Activated CD4-positive, alpha-beta T cell treated with anti-CD3 and anti-CD28 coated beads for 1 hour (primary cell): Measurements from ENCODE around the gene UAP1.
A peak's percentile ranks its signal among the peaks of the same experiment; 100 is the strongest.

ENCODE experiments used
- DNase-seq: peaks from one replicate; pipeline ENCODE4 v3.0.0-alpha.2; 2020

Gene UAP1

DNA sequence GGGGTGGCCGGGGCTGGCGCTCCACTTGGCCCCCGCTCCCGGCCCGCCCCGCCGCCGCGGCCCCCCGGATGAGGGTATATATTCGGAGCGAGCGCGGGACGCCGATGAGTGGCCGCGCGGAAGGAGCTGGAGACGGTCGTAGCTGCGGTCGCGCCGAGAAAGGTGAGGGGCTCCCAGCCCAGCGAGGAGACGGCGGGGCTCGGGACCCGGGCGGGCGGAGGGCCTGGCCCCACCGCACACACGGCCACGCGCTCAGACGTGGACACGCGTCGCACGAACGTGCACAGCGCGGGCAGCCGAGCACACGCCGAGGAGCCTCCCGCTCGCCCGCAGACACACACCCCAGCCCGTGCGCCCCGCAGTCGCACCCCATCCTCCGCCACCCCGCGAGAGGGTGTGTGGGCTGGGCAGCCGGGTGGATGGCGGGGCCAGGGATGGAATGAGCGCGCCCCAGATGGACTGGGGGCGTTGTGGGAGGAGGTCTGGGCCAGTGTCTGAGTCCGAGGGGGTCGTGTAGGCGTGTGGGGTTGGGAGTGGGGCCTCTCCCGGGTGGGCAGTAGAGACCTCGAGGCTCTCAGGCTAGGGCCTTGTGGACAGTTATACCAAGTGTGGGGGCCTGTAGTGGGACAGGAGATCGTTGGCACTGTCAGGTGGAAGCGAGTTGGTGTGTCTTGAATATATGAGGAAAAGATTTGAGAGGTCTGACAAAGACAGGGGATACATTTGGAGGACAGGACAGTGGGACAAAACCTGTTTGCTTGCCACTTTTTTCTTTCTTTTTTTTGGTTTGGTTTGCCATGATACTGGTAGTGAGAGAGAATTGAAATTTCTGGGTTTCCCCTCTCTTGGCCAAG is at the start of gene UAP1:
TSS of gene UAP1 (plus strand) at position 107 of the 854 bp plus-strand sequence. CDS start 4,347 bp downstream, outside the sequence.
- DNase-seq: no peak

DNA sequence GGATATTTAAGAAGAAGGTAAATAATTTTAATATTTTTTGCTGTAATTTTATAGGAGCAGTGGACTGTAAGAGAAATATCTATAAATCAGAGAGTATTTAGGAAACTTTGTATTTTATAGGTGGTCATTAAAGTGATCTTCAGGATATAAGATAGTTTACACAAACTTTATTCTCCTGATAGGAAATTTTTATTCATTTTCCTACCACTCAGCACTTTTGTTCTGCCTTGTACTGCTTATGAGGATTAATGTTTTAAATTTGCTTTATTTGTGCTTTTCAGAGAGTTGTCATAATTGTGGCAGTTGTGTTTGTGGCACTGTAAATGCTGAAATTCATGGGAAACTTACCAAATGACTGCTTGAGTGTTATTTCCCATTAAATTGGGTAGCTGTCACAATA is 34.2 kb upstream of the UAP1 start:
- DNase-seq: no peak

DNA sequence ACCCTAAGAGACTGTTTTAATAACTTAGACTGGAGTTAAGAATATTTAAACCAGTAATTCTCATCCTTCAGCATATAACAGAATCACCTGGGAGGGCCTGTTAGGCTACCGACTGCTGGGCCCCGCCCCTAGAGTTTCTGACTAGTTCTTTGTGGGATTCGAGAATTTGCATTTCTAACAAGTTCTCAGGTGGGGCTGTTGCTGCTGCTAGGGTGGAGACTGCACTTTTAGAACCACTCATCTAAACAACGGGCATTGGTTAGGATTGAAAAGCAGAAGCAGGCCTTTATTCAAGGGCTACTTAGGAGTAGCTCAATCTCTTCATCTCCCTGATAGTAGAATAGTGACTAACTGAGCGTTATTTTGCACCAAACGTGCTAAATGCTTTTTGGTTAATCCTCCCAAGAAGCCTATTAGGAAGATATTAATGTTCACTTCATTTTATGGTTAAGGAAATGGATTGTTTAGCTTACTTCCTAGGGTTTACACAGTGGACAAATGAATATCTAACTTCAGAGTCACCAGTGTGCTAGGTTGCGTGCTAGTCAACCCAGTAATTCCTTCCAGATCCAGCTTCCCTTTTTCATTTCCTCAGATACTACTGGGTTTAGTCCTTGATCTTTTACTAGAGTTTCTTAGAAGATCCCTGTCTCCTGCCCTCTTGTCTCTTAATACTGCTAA is 31.1 kb upstream of the UAP1 start:
- DNase-seq: no peak

DNA sequence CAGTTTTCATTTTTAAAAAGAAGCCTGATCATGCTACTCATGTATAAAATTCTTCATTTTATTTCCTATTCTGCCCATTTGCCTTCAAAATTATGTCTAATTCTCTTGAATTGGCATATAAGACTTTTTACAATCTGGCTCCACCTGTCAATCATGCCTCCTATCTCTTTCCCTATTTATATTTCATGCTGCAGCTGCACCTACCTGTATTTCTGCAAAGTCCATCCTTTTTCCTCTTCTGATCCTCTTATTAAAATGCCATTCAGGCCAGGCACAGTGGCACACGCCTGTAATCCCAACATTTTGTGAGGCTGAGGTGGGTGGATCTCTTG is 30.6 kb upstream of the UAP1 start:
- DNase-seq: no peak

DNA sequence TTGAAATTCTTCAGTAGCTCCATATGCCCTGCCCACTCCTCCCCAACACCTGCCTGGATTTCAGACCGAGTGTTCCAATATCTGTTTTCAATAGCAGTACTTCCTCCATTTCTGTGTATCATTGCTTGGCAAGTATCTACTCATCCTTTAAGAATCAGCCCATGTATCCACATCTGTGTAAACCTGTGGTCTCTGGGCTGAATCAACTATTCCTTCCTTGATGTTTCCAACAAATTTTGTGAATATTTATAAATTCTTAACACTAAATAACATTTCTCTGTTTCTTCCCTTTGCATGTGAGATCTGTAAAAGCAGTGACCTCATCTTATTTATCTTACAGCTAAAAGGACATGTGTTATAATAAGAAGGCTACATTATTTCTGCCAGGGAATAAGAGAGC is 26.0 kb upstream of the UAP1 start:
- no peak for DNase-seq

DNA sequence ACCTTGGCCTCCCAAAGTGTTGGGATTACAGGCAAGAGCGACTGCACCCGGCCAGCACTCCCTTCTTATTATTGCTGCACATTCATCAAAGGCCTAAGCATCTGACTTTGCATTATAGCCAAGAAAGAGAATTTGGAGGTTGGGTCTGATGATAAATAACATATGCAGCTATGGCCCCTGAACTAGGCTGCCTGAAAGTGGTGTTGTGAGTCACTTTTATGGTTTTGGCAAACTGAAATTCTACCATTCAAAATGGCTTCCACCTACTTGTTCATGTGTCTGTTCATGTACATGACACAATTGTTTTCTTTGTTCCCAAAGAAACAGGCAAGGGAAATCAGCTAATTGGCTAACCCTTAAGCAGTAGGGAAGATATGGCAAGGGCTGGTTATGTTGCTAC is 25.0 kb upstream of the UAP1 start:
- no peak for DNase-seq

DNA sequence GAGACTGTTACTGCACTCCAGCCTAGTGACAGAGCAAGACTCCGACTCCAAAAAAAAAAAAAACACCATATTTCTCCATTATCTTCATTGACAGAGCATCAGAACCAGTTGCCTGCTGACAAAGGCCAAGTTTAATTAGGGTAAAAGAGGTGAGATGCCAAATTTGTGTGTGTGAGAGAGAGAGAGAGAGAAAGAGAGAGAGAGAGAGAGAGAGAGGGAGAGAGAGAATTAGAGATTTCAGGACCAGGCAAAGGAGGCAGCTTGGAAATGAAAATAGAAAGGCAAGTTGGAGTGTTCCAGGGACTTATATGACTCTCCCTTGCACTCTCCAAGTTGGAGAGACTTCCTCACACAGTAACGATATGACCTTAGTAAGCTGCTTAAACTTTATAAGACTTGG is 24.3 kb upstream of the UAP1 start:
- no peak for DNase-seq

DNA sequence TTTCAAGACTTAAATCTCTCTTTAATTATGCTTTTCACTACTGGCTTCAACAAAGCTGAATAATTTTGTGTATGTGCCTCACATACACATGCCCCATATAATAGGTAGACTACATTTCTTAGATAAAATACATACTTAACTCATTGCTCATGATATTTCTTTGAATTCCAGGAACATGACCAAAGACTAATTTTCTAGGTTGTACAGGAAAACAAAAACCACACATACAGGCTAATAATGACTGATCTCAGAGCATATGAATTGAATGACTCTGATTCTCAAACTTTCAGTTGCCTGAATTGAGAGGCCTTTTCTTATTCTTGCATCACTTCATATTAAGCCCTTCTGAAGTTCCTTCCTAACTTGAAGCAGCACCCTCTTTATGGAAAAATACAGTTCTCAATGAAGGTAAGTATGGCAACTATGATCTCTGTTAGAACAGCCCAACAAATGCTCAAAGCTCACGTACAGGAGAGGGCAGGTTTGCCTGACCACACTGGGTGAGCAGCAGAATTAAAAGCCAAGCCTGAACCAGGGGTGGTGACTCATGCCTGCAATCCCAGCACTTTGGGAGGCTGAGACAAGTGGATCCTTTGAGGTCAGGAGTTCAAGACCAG is 22.6 kb upstream of the UAP1 start:
- no peak for DNase-seq

DNA sequence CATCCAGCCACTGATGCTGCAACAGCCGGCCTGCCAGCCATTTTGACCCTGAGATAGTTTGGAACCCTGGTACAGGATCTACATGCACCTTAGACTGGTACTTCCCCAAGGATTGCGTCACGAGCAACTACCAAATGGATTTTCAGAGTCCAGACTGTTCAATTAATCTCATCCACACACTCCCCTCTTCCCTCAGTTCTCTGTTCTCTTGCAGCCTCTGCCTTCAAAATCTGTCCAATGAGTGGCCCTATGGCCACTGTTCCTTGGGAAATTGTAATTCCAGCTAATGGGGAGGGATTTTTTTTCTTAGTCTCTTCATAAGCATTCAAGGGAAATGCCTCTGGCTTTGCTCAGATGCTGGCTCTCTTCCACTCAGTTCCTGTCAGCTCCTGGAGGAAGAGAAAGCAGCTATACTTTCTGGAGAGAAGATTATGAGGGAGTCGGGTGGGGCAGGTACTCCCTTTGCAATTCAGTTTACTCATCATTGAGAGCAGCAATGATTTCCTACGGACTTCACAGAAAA is 19.8 kb upstream of the UAP1 start:
- DNase-seq: no peak

DNA sequence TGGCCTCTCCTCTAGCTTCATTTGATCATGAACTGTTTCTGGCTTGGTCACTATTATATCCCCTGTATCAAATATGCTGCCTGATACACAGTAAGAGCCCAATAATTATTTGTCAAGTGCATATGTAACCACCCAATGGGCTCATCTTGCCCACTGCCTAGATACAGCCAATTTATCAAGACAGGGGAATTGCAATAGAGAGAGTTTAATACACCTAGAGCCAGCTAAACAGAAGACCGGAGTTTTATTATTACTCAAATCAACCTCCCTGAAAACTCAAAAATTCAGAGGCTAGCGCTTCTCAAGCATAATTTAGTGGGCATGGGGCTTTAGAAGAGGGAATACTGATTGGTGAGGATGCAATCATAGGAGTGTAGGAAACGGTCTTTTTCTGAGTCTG is 18.3 kb upstream of the UAP1 start:
- no peak for DNase-seq

DNA sequence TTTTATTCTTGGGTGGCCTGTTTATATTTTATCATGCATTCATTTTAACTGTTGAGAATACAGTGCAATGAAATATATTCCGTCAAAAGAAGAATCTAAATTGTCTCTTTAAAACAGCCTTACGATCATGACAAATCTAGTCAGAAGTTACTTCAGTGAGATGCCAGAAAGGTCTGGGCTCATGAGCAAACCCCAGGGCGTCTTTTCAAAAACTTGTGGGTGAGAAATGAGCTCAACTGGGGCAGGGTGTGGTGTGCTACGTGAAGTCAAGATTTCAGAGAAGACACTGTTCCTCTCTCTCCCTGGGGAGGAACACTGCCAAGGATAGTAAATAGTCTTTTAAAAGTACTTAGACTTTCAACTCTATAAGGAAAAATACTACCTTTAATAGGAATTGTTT is 13.4 kb upstream of the UAP1 start:
- DNase-seq: no peak

DNA sequence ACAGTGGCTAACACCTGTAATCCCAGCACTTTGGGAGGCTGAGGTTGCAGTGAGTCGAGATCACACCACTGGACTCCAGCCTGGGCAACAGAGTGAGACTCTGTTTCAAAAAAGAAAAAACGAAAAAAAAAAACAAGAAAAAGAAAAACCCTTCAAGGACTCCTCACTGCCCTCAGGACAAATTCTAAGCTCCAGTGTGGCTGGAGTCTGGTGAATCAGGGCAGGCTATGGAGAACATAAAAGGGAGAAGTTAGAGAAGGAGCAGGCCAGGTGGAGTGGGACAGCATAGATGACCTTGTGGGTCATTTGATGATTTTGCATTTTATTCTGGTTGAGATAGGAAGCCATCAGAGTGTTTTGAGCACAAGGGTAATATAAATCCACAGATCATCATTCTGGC is 12.5 kb upstream of the UAP1 start:
- DNase-seq: no peak

DNA sequence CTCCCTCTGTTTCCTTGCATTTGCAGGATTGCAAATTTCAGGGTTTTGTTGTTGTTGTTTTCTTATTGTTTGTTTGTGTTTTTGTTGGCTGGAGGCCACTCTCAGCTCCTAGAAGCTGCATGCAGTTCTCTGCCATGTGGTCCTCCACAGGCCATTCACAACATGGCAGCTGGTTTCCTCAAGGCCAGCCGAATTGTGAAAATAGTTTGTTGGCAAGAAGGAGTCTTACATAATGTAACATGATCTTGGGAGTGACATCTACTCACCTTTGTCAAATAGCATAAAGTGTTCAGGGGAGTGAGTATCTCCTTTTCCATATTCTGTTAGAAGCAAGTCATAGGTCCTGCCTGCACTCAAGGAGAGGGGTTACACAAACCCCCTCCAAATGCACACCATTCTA is 10.6 kb upstream of the UAP1 start:
- no peak for DNase-seq

DNA sequence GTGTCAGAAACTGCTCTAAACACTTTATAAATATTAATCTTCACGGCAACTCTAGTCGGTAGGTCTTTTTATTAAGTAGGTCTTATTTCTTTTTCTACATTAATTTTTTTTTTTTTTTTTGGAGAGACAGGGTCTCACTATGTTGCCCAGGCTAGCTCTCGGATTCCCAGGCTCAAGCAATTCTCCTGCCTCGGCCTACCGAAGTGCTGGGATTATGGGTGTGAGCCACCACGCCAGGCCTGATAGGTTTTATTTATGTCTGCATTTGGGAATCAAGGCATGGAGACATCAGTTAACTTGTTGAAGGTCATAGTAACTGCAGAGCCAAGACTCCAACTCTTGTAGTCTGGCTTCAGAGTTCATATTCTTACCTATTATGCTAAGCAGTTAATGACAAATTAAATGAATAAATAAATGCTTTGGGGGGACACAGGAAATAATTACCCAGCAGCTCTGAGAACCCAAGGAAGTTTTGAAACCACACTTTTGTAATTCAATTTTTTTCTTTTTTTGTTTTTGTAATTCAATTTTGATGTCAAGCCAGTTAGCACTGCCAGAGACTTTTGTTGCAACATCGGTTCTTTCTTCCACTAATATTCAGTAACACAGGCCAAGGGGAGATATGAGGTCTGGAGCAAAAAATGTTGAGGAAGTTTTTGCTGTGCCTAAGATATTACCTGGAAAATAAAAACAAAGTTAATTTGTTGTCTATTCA is 9.4 kb upstream of the UAP1 start:
- DNase-seq: no peak

DNA sequence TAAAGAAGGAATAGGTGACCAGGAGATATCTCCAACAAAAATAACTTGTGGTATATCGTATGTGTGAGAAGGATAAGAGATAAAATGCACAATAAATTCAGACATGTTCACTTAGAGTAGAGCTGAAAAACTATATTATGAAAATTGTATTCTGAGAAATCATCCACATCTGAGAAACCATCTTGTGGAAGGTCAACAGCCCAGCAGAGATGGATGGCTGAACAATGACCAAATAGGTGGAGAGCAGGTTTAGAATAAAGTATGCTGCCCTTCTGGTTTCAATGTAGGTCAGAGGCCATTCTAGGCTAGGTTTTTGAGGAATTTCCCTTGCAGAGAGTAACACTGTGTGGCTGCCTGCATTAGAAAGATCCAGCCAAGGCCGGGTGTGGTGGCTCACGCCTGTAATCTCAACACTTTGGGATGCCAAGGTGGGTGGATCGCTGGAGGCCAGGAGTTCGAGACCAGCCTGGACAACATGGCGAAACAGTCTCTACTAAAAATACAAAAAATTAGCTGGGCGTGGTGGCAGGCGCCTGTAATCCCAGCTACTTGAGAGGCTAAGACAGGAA is 8.8 kb upstream of the UAP1 start:
- no peak for DNase-seq

DNA sequence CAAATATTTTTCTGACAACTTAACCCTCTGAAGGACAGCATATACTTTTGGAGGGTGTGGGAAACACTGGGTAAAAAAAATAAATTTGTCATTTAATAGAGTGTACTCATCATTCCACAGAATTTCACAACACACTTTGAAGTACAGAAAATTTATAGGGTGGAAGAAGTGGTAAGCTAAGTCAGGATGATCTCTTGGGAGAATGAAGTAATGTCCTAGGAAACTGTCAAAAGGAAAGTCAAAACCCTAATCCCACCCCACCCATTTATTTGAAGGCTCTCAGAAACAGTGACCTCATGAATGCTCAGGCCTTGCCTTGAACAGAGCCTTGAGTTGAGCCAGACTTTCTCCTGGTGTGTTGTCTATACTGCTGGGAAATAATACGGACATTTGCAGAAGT is 7.3 kb upstream of the UAP1 start:
- no peak for DNase-seq

DNA sequence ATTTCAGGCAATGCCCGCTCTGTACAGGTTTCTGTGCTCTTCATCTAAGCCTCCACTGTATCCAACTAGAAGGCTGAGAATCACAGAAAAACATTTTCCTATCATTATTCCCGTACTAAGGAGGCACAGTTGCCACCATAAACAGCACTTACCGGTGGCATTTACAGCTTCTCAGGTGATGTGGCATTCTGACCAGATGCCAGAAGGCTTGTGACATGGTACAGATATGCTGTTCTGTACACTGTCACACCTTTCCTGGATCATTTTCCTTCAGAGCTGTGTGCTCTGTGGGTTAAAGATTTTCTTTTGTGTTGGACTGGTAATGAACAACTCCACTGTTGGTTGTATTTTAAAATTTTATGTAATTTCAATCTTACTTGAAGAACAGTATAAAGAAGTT is 4.0 kb upstream of the UAP1 start:
- DNase-seq: no peak

DNA sequence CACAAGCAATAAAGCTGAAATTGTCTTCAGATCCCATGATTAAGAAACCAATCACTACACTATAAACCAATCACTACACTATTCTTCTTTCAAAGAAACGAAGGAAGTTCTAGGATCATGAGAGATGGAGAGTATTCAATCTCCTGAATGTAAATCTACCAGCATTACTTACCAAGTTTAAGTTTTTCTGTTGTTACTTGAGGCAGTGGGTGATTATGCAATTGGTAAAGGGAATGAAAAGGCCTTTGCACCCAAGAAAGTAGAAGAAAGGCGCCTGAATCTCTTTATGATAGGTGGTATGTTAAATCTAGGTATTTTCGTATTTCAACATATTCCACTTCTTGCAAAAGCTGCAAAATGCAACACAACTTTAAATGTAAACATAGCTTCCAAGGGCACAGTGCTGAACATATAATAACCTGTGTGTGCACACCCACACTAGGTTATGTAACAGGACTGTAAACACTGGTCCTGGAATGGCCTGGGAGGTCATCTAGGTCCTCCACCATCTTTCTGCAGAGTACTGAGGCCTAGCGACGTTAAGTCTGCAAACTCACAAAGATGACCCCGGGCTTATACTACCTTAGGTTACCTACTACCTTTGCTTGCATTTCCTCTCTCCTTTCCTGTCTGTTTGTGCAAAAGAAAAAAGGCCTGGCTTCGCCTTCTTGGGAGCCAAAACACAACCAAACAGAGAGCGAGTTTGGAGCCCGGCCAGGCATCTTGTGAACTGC is 1.1 kb upstream of the UAP1 start:
- DNase-seq: no peak

DNA sequence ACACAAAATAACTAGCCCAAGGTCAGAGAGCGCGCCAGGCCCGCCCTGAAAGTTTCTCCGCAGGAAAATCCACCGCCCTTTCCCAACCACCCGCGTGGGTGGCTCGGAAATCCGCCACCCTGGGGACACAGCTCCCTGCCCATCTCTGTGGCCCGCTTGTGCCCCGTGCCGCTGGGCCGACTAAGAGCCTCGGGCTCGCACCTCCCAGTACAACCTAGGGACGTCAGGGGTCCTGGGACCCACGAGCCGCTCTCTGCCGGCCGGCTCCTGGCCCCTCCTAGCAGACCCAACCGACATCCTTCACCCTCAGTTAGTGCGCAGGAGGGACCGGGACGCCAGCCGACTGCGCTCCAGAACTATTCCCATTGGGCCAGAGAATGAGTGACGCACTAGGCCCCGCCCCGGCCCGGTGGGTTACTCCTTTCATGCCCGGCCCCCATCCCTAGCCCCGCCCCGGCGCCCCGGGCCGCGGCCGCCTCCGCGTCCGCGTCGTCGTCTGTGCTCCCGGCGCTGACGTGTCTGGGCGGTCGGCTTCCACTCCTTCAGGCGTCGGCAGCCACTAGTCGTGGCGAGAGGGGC is 396 bp upstream of the UAP1 start:
- peak; percentile 96 for DNase-seq

DNA sequence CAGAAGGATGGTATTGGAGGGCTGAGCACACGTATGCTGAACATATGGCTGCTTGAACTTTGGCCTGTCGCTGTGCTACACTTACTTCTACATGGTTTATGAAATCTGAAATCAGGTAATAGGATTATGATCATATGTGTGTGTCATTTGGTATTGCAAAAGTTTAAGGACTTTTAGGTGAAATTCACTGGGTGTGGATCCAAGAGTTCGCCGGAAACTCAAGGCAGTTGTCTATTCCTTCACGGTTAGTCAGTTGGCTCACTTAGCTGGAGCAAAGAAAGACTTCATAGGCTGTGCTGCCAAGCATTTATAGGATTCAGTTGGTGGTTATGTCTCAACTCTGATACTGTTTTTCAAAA is 927 bp downstream of the UAP1 start:
- DNase-seq: no peak

DNA sequence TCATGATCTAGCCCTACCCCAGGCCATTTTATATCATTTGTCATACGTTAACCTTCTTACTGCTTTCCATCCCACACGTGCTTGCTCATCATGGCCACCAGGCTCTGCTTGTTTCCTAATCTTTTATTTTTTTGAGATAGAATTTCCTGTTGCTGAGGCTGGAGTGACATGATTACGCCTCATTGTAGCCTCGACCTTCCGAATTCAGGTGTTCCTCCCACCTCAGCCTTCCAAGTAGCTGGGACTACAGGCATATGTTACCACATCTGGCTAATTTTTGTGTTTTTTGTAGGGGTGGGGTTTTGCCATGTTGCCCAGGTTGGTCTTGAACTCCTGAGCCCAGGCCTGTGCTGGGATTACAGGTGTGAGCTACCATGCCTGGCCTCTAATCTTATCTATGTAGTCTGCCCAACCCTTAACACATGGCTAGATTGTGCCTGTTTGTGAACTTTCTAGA is 3.3 kb downstream of the UAP1 start:
- no peak for DNase-seq

DNA sequence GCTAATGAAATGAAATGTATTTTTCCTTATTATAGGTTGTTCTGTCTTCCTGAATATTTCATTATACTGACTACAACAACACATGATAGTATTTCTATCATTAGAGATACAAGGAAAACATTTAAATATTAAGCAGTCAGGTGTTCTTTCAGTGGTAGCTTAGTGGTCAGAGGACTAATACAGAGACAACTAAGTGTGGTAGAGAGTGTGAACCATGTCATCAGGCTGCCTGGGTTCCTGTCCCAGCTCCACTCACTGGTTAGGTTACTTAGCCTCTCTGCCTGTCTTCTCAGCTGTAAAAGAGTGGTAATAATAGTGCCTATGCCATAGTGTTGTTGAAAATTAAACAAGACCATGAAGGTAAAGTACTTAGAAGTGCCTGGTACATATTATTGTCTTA is 3.9 kb downstream of the UAP1 start:
- no peak for DNase-seq
